Gastrocnemius medialis (tissue), 4 donors: ENCODE results near the gene TMEM164. TPM values are rescaled to one million over a fixed set of nuclear protein-coding genes. Genes with fewer than 3 reads are reported as not detected.

Experiments used
- ATAC-seq, 2 donors: fragments of 150-250 bp; one replicate each; pipeline ENCODE4 v1.9.1; 2016
- DNase-seq, 2 donors: peaks; one replicate each; pipeline ENCODE4 v3.0.0-alpha.2; 2019
- H3K27ac ChIP-seq, 4 donors: fragments of 200-600 bp; sonication (generic); 1 replicate in 1 of 4; 2 replicates in 3 of 4; pipeline ENCODE4 v1.5.1; 2016 to 2018; ENCODE audit warnings: mild to moderate bottlenecking in 2 of 4, moderate library complexity in 1 of 4
- H3K27me3 ChIP-seq, 3 donors: fragments of 200-600 bp; sonication (generic) in 2 of 3; 1 replicate in 1 of 3; 2 replicates in 2 of 3; pipeline versions ENCODE4 v1.5.1 to v1.6.0; 2016 to 2019; ENCODE audit warnings: mild to moderate bottlenecking in 1 of 3, moderate library complexity in 1 of 3
- H3K36me3 ChIP-seq, 2 donors: fragments of 200-600 bp; sonication (generic) in 1 of 2; one replicate each; pipeline ENCODE4 v1.5.1; 2017 to 2018
- H3K4me1 ChIP-seq, 2 donors: fragments of 200-600 bp; sonication (generic) in 1 of 2; one replicate each; pipeline ENCODE4 v1.5.1; 2016 to 2017; ENCODE audit warnings: mild to moderate bottlenecking in 2 of 2
- H3K4me3 ChIP-seq, 4 donors: fragments of 200-600 bp; sonication (generic) in 3 of 4; 1 replicate in 1 of 4; 2 replicates in 3 of 4; pipeline ENCODE4 v1.5.1; 2016 to 2019; ENCODE audit warnings: mild to moderate bottlenecking in 2 of 4
- H3K9me3 ChIP-seq, 3 donors: fragments of 200-600 bp; sonication (generic) in 2 of 3; 1 replicate in 1 of 3; 2 replicates in 2 of 3; pipeline ENCODE4 v1.5.1; 2016 to 2019
- POLR2A ChIP-seq, 2 donors: fragments of 450-650 bp; IDR thresholded peaks; one replicate each; pipeline ENCODE4 v1.6.1; 2017; ENCODE audit warnings: antibody characterized with exemption in 2 of 2, mild to moderate bottlenecking in 2 of 2, moderate library complexity in 2 of 2
- in situ Hi-C, 4 donors: fragments of 200-750 bp; cut with MboI; loops; one replicate each; pipeline versions ENCODE4 v1.15.0 to v1.8.0; 2017; ENCODE audit warnings: low sequenced_read_pairs in 4 of 4
- intact Hi-C: fragments of 100-400 bp; cut with DNase I; formaldehyde crosslinking; loops from one replicate; pipeline ENCODE4 v1.15.1; 2023; ENCODE audit warnings: low total_unique reads
- total RNA-seq, 4 donors: library from RNA; depleted of rRNA; stranded (reverse); fragments of >200 nt; gene quantifications; one replicate each; pipeline versions ENCODE4 v1.1.0 to v1.2.3, GENCODE V29; 2016
- TF ChIP-seq, protein P1 (sequence below), 5 experiments: fragments of 450-650 bp in 3 of 5; fragments of 200-600 bp in 2 of 5; sonication (generic) in 2 of 5; IDR thresholded peaks in 4 of 5; conservative IDR thresholded peaks in 1 of 5; 1 replicate in 4 of 5; 2 replicates in 1 of 5; pipeline ENCODE4 v1.5.1; 2016 to 2019; ENCODE audit warnings: antibody characterized with exemption in 5 of 5, mild to moderate bottlenecking in 3 of 5, moderate library complexity in 3 of 5

TMEM164 gene
- total RNA-seq, 4 donors from 2014 or later, result 40.1 to 61.2 (median 47.3) TPM

DNA sequence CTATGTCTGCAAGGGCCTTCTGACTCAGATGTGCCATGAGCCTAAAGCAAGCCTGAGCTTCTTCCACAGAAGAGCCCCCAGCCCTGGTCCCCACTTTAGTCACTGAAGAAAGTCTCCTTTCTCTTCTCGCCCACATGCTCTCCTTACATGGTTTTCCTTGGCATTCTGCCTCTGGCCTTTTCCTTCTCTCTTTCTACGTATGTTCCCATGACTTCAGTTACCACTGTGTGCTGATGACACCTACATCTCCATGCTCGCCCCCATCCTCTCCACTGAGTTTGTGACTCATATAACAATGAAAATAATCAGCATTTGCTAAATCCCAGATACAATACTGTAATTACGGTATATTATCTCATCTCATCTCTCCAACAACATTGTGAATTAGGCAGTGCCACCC is 165.7 kb downstream of the TMEM164 start:
- H3K36me3 ChIP-seq, result no peaks in the 10 kb centered on the region
- no peak overlapping the region for H3K4me3 ChIP-seq
- no peak for DNase-seq
- TF ChIP-seq, protein P1, sequence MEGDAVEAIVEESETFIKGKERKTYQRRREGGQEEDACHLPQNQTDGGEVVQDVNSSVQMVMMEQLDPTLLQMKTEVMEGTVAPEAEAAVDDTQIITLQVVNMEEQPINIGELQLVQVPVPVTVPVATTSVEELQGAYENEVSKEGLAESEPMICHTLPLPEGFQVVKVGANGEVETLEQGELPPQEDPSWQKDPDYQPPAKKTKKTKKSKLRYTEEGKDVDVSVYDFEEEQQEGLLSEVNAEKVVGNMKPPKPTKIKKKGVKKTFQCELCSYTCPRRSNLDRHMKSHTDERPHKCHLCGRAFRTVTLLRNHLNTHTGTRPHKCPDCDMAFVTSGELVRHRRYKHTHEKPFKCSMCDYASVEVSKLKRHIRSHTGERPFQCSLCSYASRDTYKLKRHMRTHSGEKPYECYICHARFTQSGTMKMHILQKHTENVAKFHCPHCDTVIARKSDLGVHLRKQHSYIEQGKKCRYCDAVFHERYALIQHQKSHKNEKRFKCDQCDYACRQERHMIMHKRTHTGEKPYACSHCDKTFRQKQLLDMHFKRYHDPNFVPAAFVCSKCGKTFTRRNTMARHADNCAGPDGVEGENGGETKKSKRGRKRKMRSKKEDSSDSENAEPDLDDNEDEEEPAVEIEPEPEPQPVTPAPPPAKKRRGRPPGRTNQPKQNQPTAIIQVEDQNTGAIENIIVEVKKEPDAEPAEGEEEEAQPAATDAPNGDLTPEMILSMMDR (IDR thresholded peaks at IDR 0.05 in 4 of 5, conservative IDR thresholded peaks at IDR 0.05 in 1 of 5), result no peak
- TF ChIP-seq POLR2A (IDR thresholded peaks at IDR 0.05), result no peak
- no peak overlapping the region for H3K27ac ChIP-seq
- no peaks in the 10 kb centered on the region for H3K27me3 ChIP-seq
- no peak for ATAC-seq
- intact Hi-C loops, result no loop called here
- H3K4me1 ChIP-seq, result peaks cover 0 to 8% of the 10 kb centered on the region in 2 donors
- H3K9me3 ChIP-seq, result no peaks in the 10 kb centered on the region
- in situ Hi-C loops, result loop anchor here in 1 of 4 donors (25.0 kb wide), 1 partner anchor 456 kb away; no protein-coding TSS in a partner anchor

DNA sequence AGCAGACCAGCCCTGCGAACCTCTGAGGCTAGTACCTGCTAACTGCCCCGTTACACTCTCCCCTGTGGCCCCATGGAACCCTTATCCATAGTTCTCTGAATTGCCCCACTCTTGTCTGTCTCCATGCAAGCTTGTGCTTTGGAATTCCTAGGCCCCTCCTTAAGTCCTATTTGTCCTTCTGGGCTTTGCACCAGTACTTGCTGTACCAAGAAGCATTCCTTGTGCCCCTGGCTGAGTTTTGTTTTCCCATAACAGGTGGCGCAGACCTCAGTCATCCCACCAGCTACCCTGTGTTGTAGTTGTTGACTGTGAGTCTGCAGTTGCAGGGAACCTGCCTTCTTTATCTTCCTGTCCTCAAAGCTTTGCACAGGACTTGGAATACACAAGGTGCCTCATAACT is 167.1 kb downstream of the TMEM164 start:
- DNase-seq (no peak), ATAC-seq (peak in 1 of 2 donors; percentile 71)
- intact Hi-C loops, result no loop called here
- Histone ChIP-seq H3K4me1 (peaks cover 2 to 8% of the 10 kb centered on the region in 2 donors), H3K9me3 (no peaks in the 10 kb centered on the region), H3K27me3 (no peaks in the 10 kb centered on the region), H3K4me3 (no peak overlapping the region), H3K36me3 (no peaks in the 10 kb centered on the region), H3K27ac (peak overlapping the region in 1 of 4 donors; percentile 18)
- in situ Hi-C loops, result loop anchor here in 1 of 4 donors (25.0 kb wide), 1 partner anchor 458 kb away; no protein-coding TSS in a partner anchor
- TF ChIP-seq POLR2A (IDR thresholded peaks at IDR 0.05), result no peak
- TF ChIP-seq, protein P1 (IDR thresholded peaks at IDR 0.05 in 4 of 5, conservative IDR thresholded peaks at IDR 0.05 in 1 of 5), result no peak

DNA sequence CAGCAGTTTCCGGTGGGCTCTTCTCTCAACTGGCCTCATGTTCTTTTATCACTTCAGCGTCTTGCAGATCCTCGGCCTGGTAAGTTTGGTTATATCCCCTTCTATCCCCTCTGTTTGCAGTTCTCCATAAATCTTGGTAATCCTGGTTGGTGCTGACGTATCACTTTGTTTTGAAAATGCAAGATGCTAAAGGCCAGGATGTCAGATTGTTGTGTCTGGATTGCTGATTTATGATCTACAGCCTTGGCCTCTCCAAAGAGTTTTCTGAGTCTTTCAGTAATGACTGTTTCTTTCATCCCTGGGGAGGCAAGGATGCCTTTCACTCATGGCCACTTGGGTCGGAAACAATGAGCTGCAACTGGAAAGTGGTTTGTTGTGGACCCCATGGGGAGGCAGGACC is 168.5 kb downstream of the TMEM164 start:
- no peak for DNase-seq
- no peak for ATAC-seq
- no peaks in the 10 kb centered on the region for H3K9me3 ChIP-seq
- in situ Hi-C loops (loop anchor here in 1 of 4 donors (25.0 kb wide), 1 partner anchor 459 kb away; no protein-coding TSS in a partner anchor), intact Hi-C loops (no loop called here)
- H3K4me1 ChIP-seq, result peaks cover 8 to 11% of the 10 kb centered on the region in 2 donors
- no peak overlapping the region for H3K27ac ChIP-seq
- no peak overlapping the region for H3K4me3 ChIP-seq
- TF ChIP-seq, protein P1 (IDR thresholded peaks at IDR 0.05 in 4 of 5, conservative IDR thresholded peaks at IDR 0.05 in 1 of 5), result no peak
- TF ChIP-seq POLR2A (IDR thresholded peaks at IDR 0.05), result no peak
- no peaks in the 10 kb centered on the region for H3K36me3 ChIP-seq
- H3K27me3 ChIP-seq, result no peaks in the 10 kb centered on the region

DNA sequence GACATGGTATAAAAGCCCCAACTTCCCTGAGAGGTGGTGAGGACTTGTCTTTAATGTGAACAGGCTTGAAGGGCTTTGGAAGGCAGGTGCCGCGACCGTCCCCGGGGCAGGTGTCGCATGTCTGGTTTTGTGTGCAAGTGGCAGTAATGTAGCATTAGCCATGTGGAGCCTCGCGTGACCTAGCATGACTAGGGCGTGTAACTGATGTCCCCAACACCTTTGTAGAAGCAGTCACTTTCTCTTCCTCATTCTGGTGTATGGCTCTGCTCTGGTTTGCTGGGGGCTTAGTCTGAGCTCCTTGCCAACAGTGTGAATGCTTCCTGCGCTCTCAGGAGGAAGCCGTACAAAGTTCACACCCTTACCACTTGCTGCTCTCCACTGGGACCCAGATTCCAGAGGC is 169.3 kb downstream of the TMEM164 start:
- Histone ChIP-seq H3K27me3 (no peaks in the 10 kb centered on the region), H3K27ac (peak overlapping the region in 3 of 4 donors; percentile 49 to 68 (median 54)), H3K4me3 (no peak overlapping the region), H3K9me3 (no peaks in the 10 kb centered on the region), H3K36me3 (no peaks in the 10 kb centered on the region), H3K4me1 (peaks cover 8 to 11% of the 10 kb centered on the region in 2 donors)
- ATAC-seq (no peak), DNase-seq (no peak)
- in situ Hi-C loops, result loop anchor here in 1 of 4 donors (25.0 kb wide), 1 partner anchor 460 kb away; no protein-coding TSS in a partner anchor
- intact Hi-C loops, result no loop called here
- TF ChIP-seq, protein P1 (IDR thresholded peaks at IDR 0.05 in 4 of 5, conservative IDR thresholded peaks at IDR 0.05 in 1 of 5), result no peak
- no peak for TF ChIP-seq POLR2A (IDR thresholded peaks at IDR 0.05)
